VCaP (cell line): ENCODE results near the gene SNRPF.

Experiments used
- H3K27ac ChIP-seq: fragments of 450-650 bp; 2 replicates; pipeline ENCODE4 v1.5.1; 2017
- TF ChIP-seq, protein P1 (sequence below): fragments of 450-650 bp; conservative IDR thresholded peaks from 2 replicates; pipeline ENCODE4 v1.5.1; 2017; ENCODE audit warnings: mild to moderate bottlenecking, moderate library complexity

SNRPF gene

DNA sequence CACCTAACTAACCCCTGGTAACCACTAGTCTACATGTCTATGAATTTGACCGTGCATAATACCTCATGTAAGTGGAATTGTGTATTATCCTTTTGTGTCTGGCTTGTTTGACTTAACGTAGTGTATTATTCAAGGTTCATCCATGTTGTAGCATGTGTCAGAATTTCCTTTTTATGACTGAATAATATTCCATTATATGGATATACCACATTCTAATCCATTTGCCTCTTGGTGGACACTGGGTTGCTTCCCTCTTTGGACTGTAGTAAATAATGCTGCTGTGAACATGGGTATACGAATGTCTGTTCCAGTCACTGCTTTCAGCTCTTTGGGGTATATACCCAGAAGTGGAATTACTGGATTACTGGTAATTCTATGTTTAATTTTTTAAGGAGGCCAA lies 3.3 kb downstream of the SNRPF start:
- TF ChIP-seq, protein P1, sequence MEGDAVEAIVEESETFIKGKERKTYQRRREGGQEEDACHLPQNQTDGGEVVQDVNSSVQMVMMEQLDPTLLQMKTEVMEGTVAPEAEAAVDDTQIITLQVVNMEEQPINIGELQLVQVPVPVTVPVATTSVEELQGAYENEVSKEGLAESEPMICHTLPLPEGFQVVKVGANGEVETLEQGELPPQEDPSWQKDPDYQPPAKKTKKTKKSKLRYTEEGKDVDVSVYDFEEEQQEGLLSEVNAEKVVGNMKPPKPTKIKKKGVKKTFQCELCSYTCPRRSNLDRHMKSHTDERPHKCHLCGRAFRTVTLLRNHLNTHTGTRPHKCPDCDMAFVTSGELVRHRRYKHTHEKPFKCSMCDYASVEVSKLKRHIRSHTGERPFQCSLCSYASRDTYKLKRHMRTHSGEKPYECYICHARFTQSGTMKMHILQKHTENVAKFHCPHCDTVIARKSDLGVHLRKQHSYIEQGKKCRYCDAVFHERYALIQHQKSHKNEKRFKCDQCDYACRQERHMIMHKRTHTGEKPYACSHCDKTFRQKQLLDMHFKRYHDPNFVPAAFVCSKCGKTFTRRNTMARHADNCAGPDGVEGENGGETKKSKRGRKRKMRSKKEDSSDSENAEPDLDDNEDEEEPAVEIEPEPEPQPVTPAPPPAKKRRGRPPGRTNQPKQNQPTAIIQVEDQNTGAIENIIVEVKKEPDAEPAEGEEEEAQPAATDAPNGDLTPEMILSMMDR = no peak
- H3K27ac ChIP-seq = no peak overlapping the region

DNA sequence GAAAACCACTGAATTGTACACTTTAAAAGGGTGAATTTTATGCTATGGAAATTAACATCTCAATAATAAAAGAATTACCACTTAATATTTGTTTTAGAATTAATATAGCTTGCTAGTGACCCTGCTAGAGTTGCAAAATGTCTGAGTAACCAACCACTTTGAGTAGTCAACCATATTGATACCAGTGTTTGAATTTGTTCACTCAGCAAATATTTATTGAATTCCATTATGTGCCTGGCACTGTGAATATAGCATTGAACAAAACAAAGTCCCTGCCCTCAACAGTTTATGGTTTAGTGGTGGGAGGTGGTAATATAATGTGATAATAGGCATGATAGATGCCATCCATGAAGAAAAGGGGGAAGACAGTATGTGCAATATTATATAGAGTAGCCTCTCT lies 4.6 kb downstream of the SNRPF start:
- no peak overlapping the region for H3K27ac ChIP-seq
- TF ChIP-seq, protein P1 = no peak

DNA sequence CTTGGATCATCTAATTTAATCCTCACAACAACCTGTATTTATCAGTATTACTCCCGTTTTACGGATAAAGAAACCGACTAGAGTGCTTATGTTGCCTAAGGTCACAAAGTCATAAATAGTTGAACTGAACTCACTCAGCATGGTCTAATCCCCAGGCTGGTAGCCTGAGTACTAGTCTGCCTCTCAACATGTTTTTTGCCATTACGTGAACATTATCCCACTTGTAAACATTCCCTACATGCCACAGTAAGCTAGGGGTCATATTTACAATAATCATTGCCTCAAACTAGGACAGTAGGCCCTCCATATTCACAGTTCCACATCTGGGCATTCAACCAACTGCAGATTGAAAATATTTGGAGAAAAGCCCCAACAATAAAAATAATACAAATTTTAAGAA lies 12.1 kb downstream of the SNRPF start:
- TF ChIP-seq, protein P1 = no peak
- no peak overlapping the region for H3K27ac ChIP-seq

- TF ChIP-seq, protein P1 = no peak
- H3K27ac ChIP-seq = no peak overlapping the region
Observed at GRCh38 chr12:95874452-95874851, 15.7 kb downstream of the SNRPF start.

DNA sequence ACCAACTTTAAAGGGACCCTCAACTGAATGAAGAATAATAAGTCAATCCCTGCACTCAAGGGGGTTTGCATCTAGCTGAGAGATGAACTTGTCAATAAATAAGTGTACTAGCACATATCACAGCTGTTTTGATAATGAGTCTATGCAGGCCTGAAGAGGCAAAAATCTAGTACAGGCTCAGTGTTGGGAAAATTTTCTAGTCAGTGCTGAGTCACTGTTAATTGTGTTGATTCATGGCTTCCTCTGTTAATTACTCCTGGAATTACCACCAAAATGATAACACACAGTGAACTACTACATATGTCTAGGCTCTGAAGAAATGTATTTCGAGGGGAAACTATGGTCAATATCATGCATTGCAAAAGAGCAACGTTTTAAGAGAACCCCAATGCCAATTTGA lies 18.9 kb downstream of the SNRPF start:
- TF ChIP-seq, protein P1 = no peak
- no peak overlapping the region for H3K27ac ChIP-seq

GRCh38 chr12:95880895-95881294 lies 22.1 kb downstream of the SNRPF start:
- TF ChIP-seq, protein P1 = no peak
- H3K27ac ChIP-seq = no peak overlapping the region

DNA sequence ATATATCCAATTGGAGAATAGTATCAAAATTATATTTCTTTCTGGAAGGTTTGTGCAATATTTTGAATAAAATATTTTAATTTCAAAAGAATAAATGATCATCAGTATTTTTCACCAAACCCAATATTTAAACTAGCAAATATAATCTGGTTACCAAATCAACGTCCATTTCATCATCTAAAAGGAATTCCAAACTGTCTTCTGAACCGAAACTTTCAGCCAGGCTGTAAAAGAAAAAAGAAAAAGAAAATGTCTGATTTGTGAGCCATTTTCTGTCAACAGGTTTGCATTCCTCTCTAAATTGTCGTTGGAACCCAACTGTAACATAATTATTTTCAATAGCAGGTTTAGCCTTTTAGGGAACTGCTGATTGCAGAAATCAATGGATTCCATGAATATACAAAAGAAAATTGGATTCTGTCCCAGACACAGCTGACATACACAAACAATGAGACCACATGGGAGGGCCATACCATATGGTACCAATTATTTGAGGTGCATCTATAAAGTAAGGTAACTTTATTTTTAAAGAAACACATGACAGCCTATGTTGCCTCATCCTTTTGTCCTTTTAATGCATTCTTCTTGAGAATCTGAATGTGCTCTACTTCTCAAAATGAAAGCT lies 22.7 kb downstream of the SNRPF start:
- TF ChIP-seq, protein P1 = no peak
- H3K27ac ChIP-seq = no peak overlapping the region

DNA sequence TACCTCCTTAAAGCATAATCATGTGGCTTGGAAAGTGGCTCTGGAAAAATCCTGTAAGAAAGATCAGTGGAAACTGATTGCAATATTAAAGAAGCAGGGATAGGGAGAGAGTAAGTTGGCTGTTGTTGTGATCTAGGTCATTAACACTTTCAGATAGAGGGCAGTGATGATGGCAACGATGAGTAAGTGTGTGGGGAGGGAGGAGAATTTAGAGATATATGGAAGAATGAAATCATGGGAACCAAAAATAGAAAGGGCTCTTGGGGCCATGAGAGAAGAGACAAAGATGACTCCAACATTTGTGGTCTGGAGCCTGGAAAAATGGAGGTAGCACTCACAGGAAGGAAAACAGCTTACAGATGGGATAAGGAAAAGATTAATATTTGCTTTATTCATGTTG lies 23.3 kb downstream of the SNRPF start:
- TF ChIP-seq, protein P1 = no peak

More for the DNA sequence above, 23.3 kb downstream of the SNRPF start:
- H3K27ac ChIP-seq = no peak overlapping the region
